Fibroblast of mammary gland (primary cell): ENCODE measurements around the gene NFKBIE.

ENCODE experiments used
- DNase-seq: peaks from one replicate; pipeline ENCODE4 v3.0.0-alpha.2; 2010; ENCODE audit warnings: low read depth
- H3K4me3 ChIP-seq: 2 replicates; pipeline ENCODE4 v1.5.1; 2011; ENCODE audit warnings: low read depth, mild to moderate bottlenecking, low read length, moderate library complexity; ENCODE audit not compliant: control insufficient read depth
- TF ChIP-seq, protein P1 (sequence below): conservative IDR thresholded peaks from 2 replicates; pipeline ENCODE4 v1.5.1; 2011; ENCODE audit warnings: low read depth, low read length, inconsistent platforms; ENCODE audit not compliant: control insufficient read depth, insufficient read depth

Gene NFKBIE

DNA sequence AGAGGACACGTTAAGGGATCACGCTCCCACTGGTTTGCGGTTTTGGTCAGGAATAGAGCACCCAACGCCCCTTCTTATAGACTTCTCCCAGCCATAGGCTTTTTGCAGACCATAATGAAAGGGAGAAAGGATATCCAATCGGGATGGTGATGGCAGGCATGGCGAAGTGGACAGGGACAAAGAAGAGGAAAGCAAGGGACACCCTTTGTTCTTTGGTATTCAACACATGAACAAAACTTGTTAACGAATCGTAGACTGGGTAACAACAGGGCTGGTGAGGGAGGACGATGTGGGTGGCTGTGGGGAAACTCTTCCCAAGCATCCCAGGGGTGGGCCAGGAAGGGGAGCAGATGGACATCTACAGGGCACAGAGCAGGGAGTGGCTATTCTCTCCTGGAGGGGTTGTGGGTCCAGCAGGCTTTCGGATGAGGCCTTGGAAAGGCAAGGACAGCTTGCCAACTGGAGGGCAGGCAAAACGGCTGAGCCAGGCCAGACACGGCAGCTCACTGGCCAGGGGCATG is 19.9 kb downstream of the NFKBIE start:
- H3K4me3 ChIP-seq = peak overlapping the region; percentile 100
- TF ChIP-seq, protein P1, sequence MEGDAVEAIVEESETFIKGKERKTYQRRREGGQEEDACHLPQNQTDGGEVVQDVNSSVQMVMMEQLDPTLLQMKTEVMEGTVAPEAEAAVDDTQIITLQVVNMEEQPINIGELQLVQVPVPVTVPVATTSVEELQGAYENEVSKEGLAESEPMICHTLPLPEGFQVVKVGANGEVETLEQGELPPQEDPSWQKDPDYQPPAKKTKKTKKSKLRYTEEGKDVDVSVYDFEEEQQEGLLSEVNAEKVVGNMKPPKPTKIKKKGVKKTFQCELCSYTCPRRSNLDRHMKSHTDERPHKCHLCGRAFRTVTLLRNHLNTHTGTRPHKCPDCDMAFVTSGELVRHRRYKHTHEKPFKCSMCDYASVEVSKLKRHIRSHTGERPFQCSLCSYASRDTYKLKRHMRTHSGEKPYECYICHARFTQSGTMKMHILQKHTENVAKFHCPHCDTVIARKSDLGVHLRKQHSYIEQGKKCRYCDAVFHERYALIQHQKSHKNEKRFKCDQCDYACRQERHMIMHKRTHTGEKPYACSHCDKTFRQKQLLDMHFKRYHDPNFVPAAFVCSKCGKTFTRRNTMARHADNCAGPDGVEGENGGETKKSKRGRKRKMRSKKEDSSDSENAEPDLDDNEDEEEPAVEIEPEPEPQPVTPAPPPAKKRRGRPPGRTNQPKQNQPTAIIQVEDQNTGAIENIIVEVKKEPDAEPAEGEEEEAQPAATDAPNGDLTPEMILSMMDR = no peak
- DNase-seq = no peak

- TF ChIP-seq, protein P1 = no peak
- H3K4me3 ChIP-seq = no peak overlapping the region
- no peak for DNase-seq
These were observed 22.0 kb downstream of the NFKBIE start for GRCh38 chr6:44243345-44243744.

GRCh38 chr6:44238687-44239350 is 26.5 kb downstream of the NFKBIE start:
- no peak overlapping the region for H3K4me3 ChIP-seq
- no peak for DNase-seq
- TF ChIP-seq, protein P1 = no peak

DNA sequence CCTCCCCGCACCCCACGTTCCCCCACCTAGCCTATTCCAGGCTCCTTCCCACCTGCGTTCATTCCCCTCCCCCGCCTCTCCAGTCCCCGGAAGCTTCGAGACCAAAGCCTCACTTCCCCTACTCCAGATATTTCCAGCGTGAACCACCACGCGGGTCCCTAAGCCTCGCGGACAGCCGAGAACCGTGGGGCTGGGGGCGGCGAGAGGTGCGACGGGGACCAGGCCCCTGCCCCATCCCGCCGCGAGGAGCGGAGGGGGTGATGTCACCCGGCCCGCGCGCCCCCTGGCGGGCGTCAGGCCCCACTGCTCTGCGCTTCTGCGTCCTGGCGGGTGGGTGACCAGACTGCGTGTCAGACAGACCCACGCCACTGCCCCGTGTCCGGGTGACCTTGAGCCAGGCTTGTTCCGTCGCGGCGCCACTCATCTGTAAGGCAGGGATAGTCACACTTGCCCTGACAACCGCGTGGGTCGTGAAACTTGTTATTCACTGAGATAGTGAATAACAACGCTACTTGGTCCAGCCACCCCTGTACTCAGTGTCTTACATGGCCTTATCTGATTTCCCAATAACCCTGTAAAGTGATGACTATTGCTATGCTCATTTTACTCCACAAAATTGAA is 27.4 kb downstream of the NFKBIE start:
- DNase-seq = peak; percentile 53
- H3K4me3 ChIP-seq = peak overlapping the region; percentile 61
- TF ChIP-seq, protein P1 = peak; percentile 58

- peak overlapping the region; percentile 61 for H3K4me3 ChIP-seq
- TF ChIP-seq, protein P1 = no peak
- peak; percentile 97 for DNase-seq
These were observed 28.1 kb downstream of the NFKBIE start for GRCh38 chr6:44237021-44237812.

GRCh38 chr6:44235891-44236516 is 29.3 kb downstream of the NFKBIE start:
- TF ChIP-seq, protein P1 = no peak
- H3K4me3 ChIP-seq = no peak overlapping the region
- DNase-seq = no peak
